Globus pallidus (tissue), 1 donor: Measurements from ENCODE around the gene TMEM106A.
"Not testable (repeated sequence)": the region's sequence is repeated elsewhere in the genome, so short reads cannot be mapped to it uniquely, and the experiment has no call there.

ENCODE experiments used
- DNase-seq: peaks from one replicate; pipeline ENCODE4 v3.0.0-alpha.2; 2015; ENCODE audit warnings: low spot score

TMEM106A gene

GRCh38 chr17:43215341-43215740 is 3.7 kb downstream of the TMEM106A start:
- DNase-seq: no peak

GRCh38 chr17:43216369-43216761 is 4.7 kb downstream of the TMEM106A start:
- DNase-seq: no peak

GRCh38 chr17:43216762-43217613 is 5.3 kb downstream of the TMEM106A start:
- no peak for DNase-seq

- no peak for DNase-seq
Measured at GRCh38 chr17:43217614-43218087, 6.0 kb downstream of the TMEM106A start.

- no peak for DNase-seq
Measured at GRCh38 chr17:43219001-43219400, 7.3 kb downstream of the TMEM106A start.

GRCh38 chr17:43219746-43220380 is 8.2 kb downstream of the TMEM106A start:
- DNase-seq: no peak

GRCh38 chr17:43220511-43221125 is 8.9 kb downstream of the TMEM106A start:
- no peak for DNase-seq

- no peak for DNase-seq
Measured at GRCh38 chr17:43224146-43224705, 12.6 kb downstream of the TMEM106A start.

- DNase-seq: no peak
Measured at GRCh38 chr17:43226393-43226792, 14.7 kb downstream of the TMEM106A start.

GRCh38 chr17:43228020-43228782 is 16.5 kb downstream of the TMEM106A start, which contains the start of gene CCDC200:
CCDC200 (minus strand) TSS chr17:43228623; CDS start chr17:43228554, 69 bp downstream.
- DNase-seq: not testable (repeated sequence)

- DNase-seq: not testable (repeated sequence)
Measured at GRCh38 chr17:43231205-43232020, 19.7 kb downstream of the TMEM106A start.

- peak; percentile 24 for DNase-seq
Measured at GRCh38 chr17:43232021-43232699, 20.5 kb downstream of the TMEM106A start.

GRCh38 chr17:43233263-43233662 is 21.6 kb downstream of the TMEM106A start:
- not testable (repeated sequence) for DNase-seq

GRCh38 chr17:43233877-43234276 is 22.2 kb downstream of the TMEM106A start, which contains the start of gene RNU2-1:
RNU2-1 (minus strand) TSS chr17:43233977.
- not testable (repeated sequence) for DNase-seq

GRCh38 chr17:43239597-43239996 is 27.9 kb downstream of the TMEM106A start:
- not testable (repeated sequence) for DNase-seq

GRCh38 chr17:43240596-43241352 is 29.1 kb downstream of the TMEM106A start:
- not testable (repeated sequence) for DNase-seq

- DNase-seq: not testable (repeated sequence)
Measured at GRCh38 chr17:43246456-43246855, 34.8 kb downstream of the TMEM106A start.
